Calu3 (cell line): ENCODE data around the gene GBA3. TPM values are rescaled to one million over a fixed set of nuclear protein-coding genes. Genes with fewer than 3 reads are reported as not detected.

Experiments used
- Bru-seq: library from RNA; stranded (reverse); fragments of 400-500 nt; gene quantifications from one replicate; lab custom pipeline; 2021; lab: Mats Ljungman, UMichigan
- BruChase-seq, 2 experiments: library from RNA; stranded (reverse); fragments of 400-500 nt; gene quantifications; one replicate each; lab custom pipeline; 2021; lab: Mats Ljungman, UMichigan
- BruUV-seq: library from RNA; stranded (reverse); fragments of 400-500 nt; replicated peaks from 2 replicates; lab custom pipeline; 2021; lab: Mats Ljungman, UMichigan
- CTCF ChIA-PET: fragments of 300-600 bp; sonication (Branson Sonifier 250); formaldehyde crosslinking; loops from one replicate; lab custom pipeline; 2022; ENCODE audit warnings: antibody characterized with exemption; lab: Charles Lee
- DNase-seq: peaks from one replicate; pipeline ENCODE4 v3.0.0; 2022
- H3K27ac Mint-ChIP-seq: one replicate; pipeline ENCODE4 v1.8.0; 2022; ENCODE audit warnings: mixed read lengths; ENCODE audit not compliant: unreplicated experiment
- H3K27me3 Mint-ChIP-seq: one replicate; pipeline ENCODE4 v1.8.0; 2022; ENCODE audit warnings: mixed read lengths; ENCODE audit not compliant: unreplicated experiment
- H3K36me3 Mint-ChIP-seq: one replicate; pipeline ENCODE4 v1.8.0; 2022; ENCODE audit warnings: mild to moderate bottlenecking, moderate library complexity, mixed read lengths; ENCODE audit not compliant: insufficient read depth, unreplicated experiment
- H3K4me1 Mint-ChIP-seq: one replicate; pipeline ENCODE4 v1.8.0; 2022; ENCODE audit warnings: mild to moderate bottlenecking, low read depth, mixed read lengths; ENCODE audit not compliant: unreplicated experiment
- H3K4me3 Mint-ChIP-seq: one replicate; pipeline ENCODE4 v1.8.0; 2022; ENCODE audit warnings: mild to moderate bottlenecking, low read depth, moderate library complexity, mixed read lengths; ENCODE audit not compliant: unreplicated experiment
- H3K9me3 Mint-ChIP-seq: one replicate; pipeline ENCODE4 v1.8.0; 2022; ENCODE audit warnings: low read depth, mixed read lengths; ENCODE audit not compliant: unreplicated experiment
- CTCF ChIP-seq: fragments of 200-600 bp; IDR thresholded peaks from one replicate; pipeline ENCODE4 v1.8.0; 2022; ENCODE audit warnings: antibody characterized with exemption; ENCODE audit not compliant: unreplicated experiment
- intact Hi-C: fragments of 100-400 bp; cut with micrococcal nuclease; formaldehyde crosslinking; loops from one replicate; pipeline ENCODE4 v1.10.0; 2022; ENCODE audit not compliant: unreplicated experiment
- long read RNA-seq: library from polyadenylated mRNA; stranded (forward); transcript quantifications from one replicate; pipeline ENCODE4 v2.0.0, GENCODE V29; 2022
- total RNA-seq: library from RNA; stranded (reverse); gene quantifications from 2 replicates; pipeline ENCODE4 v1.2.3, GENCODE V29; 2022

GBA3 gene
- total RNA-seq (0.21 and 0.54 TPM in 2 replicates), Bru-seq, nascent RNA (percentile 32 among the genes with signal in this experiment), BruChase-seq, experiment 1, labeled RNA remaining after a 6-hour chase (percentile 16 among the genes with signal in this experiment), BruChase-seq, experiment 2, labeled RNA remaining after a 2-hour chase (percentile 16 among the genes with signal in this experiment)
- long read RNA-seq, partial matches to known transcripts = 0 of 9 reads
- long read RNA-seq, other reads (novel, unspliced or antisense) = 9 of 9 reads

GRCh38 chr4:22692736-22693135 lies at the start of gene GBA3:
TSS of gene GBA3 (plus strand) at chr4:22692937.
- Mint-ChIP-seq H3K4me1 (peaks cover 15% of the 10 kb centered on the region), H3K4me3 (no peak within 1 kb of the TSS), H3K27me3 (no peaks in the 10 kb centered on the region), H3K36me3 (no peaks in the 10 kb centered on the region), H3K27ac (no peak within 1 kb of the TSS), H3K9me3 (no peaks in the 10 kb centered on the region)
- CTCF ChIA-PET = no interaction called here
- DNase-seq = no peak
- no TSS peak for BruUV-seq
- intact Hi-C loops = loop anchor here (5.0 kb wide), 2 partner anchors 565 to 900 kb away; no protein-coding TSS in a partner anchor
- TF ChIP-seq CTCF = no peak

GRCh38 chr4:22643952-22644351 lies 48.8 kb upstream of the GBA3 start:
- no peak for TF ChIP-seq CTCF
- no TSS peak for BruUV-seq
- H3K4me1 Mint-ChIP-seq = no peaks in the 10 kb centered on the region
- no peak for DNase-seq
- H3K27ac Mint-ChIP-seq = no peak overlapping the region
- CTCF ChIA-PET = no interaction called here
- H3K4me3 Mint-ChIP-seq = no peak overlapping the region
- no peaks in the 10 kb centered on the region for H3K36me3 Mint-ChIP-seq
- peaks cover 2% of the 10 kb centered on the region for H3K9me3 Mint-ChIP-seq
- intact Hi-C loops = no loop called here
- H3K27me3 Mint-ChIP-seq = no peaks in the 10 kb centered on the region

- CTCF ChIA-PET = no interaction called here
- H3K4me1 Mint-ChIP-seq = no peaks in the 10 kb centered on the region
- H3K36me3 Mint-ChIP-seq = no peaks in the 10 kb centered on the region
- H3K9me3 Mint-ChIP-seq = peaks cover 1% of the 10 kb centered on the region
- no peak for DNase-seq
- BruUV-seq = no TSS peak
- no peaks in the 10 kb centered on the region for H3K27me3 Mint-ChIP-seq
- intact Hi-C loops = no loop called here
- no peak overlapping the region for H3K4me3 Mint-ChIP-seq
- no peak overlapping the region for H3K27ac Mint-ChIP-seq
- no peak for TF ChIP-seq CTCF
These were observed 47.1 kb upstream of the GBA3 start for GRCh38 chr4:22645481-22646182.

GRCh38 chr4:22648996-22649395 lies 43.7 kb upstream of the GBA3 start:
- H3K36me3 Mint-ChIP-seq = no peaks in the 10 kb centered on the region
- H3K4me1 Mint-ChIP-seq = no peaks in the 10 kb centered on the region
- no peak overlapping the region for H3K27ac Mint-ChIP-seq
- H3K4me3 Mint-ChIP-seq = no peak overlapping the region
- no peaks in the 10 kb centered on the region for H3K9me3 Mint-ChIP-seq
- TF ChIP-seq CTCF = no peak
- CTCF ChIA-PET = no interaction called here
- intact Hi-C loops = no loop called here
- no peak for DNase-seq
- no TSS peak for BruUV-seq
- no peaks in the 10 kb centered on the region for H3K27me3 Mint-ChIP-seq
